HepG2 (cell line): Measurements from ENCODE around the gene SUSD4. TPM values are rescaled to one million over a fixed set of nuclear protein-coding genes. Genes with fewer than 3 reads are reported as not detected.

Source experiments
- ATAC-seq: fragments of 200-7000 bp; cut with Tn5 transposase; 3 replicates; pipeline ENCODE4 v1.9.1; 2020; ENCODE audit warnings: mild to moderate bottlenecking, moderate library complexity
- BruUV-seq: library from RNA; stranded (reverse); fragments of 400-500 nt; replicated peaks from 2 replicates; lab custom pipeline; 2021; lab: Mats Ljungman, UMichigan
- CTCF ChIA-PET: fragments of 300-600 bp; formaldehyde crosslinking; extraction: SDS; loops from one replicate; lab custom pipeline; 2021; ENCODE audit warnings: low total read pairs, inconsistent platforms, low intra/inter-chr PET ratio; lab: Yijun Ruan, JAX
- POLR2A ChIA-PET: fragments of 350-600 bp; sonication (Branson Sonifier 250); formaldehyde crosslinking; loops from one replicate; lab custom pipeline; 2020; ENCODE audit warnings: antibody characterized with exemption, inconsistent platforms; lab: Yijun Ruan, JAX
- DNase-seq: peaks from one replicate; pipeline ENCODE4 v3.0.0-alpha.2; 2015; ENCODE audit warnings: low spot score
- FAIRE-seq: peaks from 3 replicates; lab custom pipeline; 2011; peaks lifted over from hg19 to GRCh38; lab: Jason Lieb, UNC
- H2AFZ ChIP-seq: one replicate; pipeline ENCODE4 v1.6.1; 2011; ENCODE audit warnings: low read length, inconsistent platforms
- H3K27ac ChIP-seq: fragments of 300-600 bp; 3 replicates; pipeline ENCODE4 v1.8.0; 2011; ENCODE audit warnings: mixed run types, mild to moderate bottlenecking, mixed read lengths, low read length, inconsistent platforms; ENCODE audit not compliant: insufficient read depth; ENCODE audit errors: extremely low read length
- H3K27me3 ChIP-seq, 2 experiments: fragments of 200-600 bp in 1 of 2; 2 replicates in 1 of 2; 3 replicates in 1 of 2; pipeline versions ENCODE4 v1.6.0 to v1.8.0; 2011; ENCODE audit warnings: low read length in 2 of 2, mild to moderate bottlenecking in 2 of 2, moderate library complexity in 2 of 2, inconsistent platforms in 1 of 2; ENCODE audit not compliant: insufficient read depth in 2 of 2, control insufficient read depth in 1 of 2
- H3K36me3 ChIP-seq, 2 experiments: fragments of 200-600 bp in 1 of 2; replicated peaks in 1 of 2; 2 replicates in 1 of 2; 3 replicates in 1 of 2; pipeline versions ENCODE4 v1.5.1 to v1.8.0; 2011; ENCODE audit warnings: low read length in 2 of 2, inconsistent platforms in 1 of 2; ENCODE audit not compliant: insufficient read depth in 2 of 2, control insufficient read depth in 1 of 2
- H3K4me1 ChIP-seq: 2 replicates; pipeline ENCODE4 v1.5.1; 2012; ENCODE audit warnings: low read length, inconsistent platforms; ENCODE audit not compliant: insufficient read depth
- H3K4me2 ChIP-seq: 2 replicates; pipeline ENCODE4 v1.6.0; 2011; ENCODE audit warnings: low read depth, low read length, inconsistent platforms
- H3K4me3 ChIP-seq, 3 experiments: fragments of 200-600 bp in 1 of 3; sonication (generic), shearing (Covaris generic) in 1 of 3; replicated peaks in 1 of 3; 2 replicates each; pipeline ENCODE4 v1.5.1; 2011 to 2016; ENCODE audit warnings: low read length in 3 of 3, inconsistent platforms in 2 of 3, low read depth in 2 of 3, mild to moderate bottlenecking in 2 of 3, control low read depth in 1 of 3, mixed read lengths in 1 of 3; ENCODE audit not compliant: insufficient read depth in 1 of 3
- H3K79me2 ChIP-seq: one replicate; pipeline ENCODE4 v1.6.1; 2011; ENCODE audit warnings: low read length, inconsistent platforms; ENCODE audit not compliant: insufficient read depth
- H3K9ac ChIP-seq: 2 replicates; pipeline ENCODE4 v1.6.0; 2011; ENCODE audit warnings: mild to moderate bottlenecking, low read depth, low read length, inconsistent platforms; ENCODE audit not compliant: insufficient read depth
- H3K9me3 ChIP-seq: 2 replicates; pipeline ENCODE4 v1.5.1; 2012; ENCODE audit warnings: mild to moderate bottlenecking, low read length
- H4K20me1 ChIP-seq: 2 replicates; pipeline ENCODE4 v1.6.0; 2011; ENCODE audit warnings: inconsistent platforms, mild to moderate bottlenecking, low read length, moderate library complexity; ENCODE audit not compliant: insufficient read depth
- ISX ChIP-seq: sonication (generic); formaldehyde crosslinking; conservative IDR thresholded peaks from 2 replicates; pipeline ENCODE4 v1.5.0; 2020; ENCODE audit warnings: missing genetic modification reagents
- KDM5A ChIP-seq: fragments of 200-600 bp; sonication (generic); IDR thresholded peaks from 2 replicates; pipeline ENCODE4 v1.7.0; 2018; ENCODE audit warnings: antibody characterized with exemption, mild to moderate bottlenecking, low read length, borderline replicate concordance
- MAZ ChIP-seq, 2 experiments: sonication (generic) in 1 of 2; formaldehyde crosslinking in 1 of 2; IDR thresholded peaks; 2 replicates each; pipeline versions ENCODE4 v1.5.0 to v1.6.1; 2012 to 2020; ENCODE audit warnings: low read depth in 2 of 2, mild to moderate bottlenecking in 2 of 2, borderline replicate concordance in 1 of 2, improper control_type of control experiment in 1 of 2, low read length in 1 of 2, missing genetic modification reagents in 1 of 2, moderate library complexity in 1 of 2
- POLR2A ChIP-seq, 2 experiments: IDR thresholded peaks; 2 replicates each; pipeline ENCODE4 v1.6.1; 2011; ENCODE audit warnings: low read depth in 2 of 2, low read length in 2 of 2, mild to moderate bottlenecking in 1 of 2, moderate library complexity in 1 of 2; ENCODE audit not compliant: insufficient read depth in 1 of 2
- RFXAP ChIP-seq: sonication (generic); formaldehyde crosslinking; IDR thresholded peaks from 2 replicates; pipeline ENCODE4 v1.4.0; 2020; ENCODE audit warnings: missing genetic modification reagents, borderline replicate concordance
- ZMAT5 ChIP-seq: sonication (generic); formaldehyde crosslinking; IDR thresholded peaks from 2 replicates; pipeline ENCODE4 v1.5.0; 2020; ENCODE audit warnings: mild to moderate bottlenecking, low read depth, missing genetic modification reagents, borderline replicate concordance
- ZNF431 ChIP-seq: sonication (generic); formaldehyde crosslinking; IDR thresholded peaks from 2 replicates; pipeline ENCODE4 v1.9.0; 2022; ENCODE audit warnings: missing genetic modification reagents, low read depth, mild to moderate bottlenecking, borderline replicate concordance
- ZNF512B ChIP-seq: sonication (generic); formaldehyde crosslinking; IDR thresholded peaks from 2 replicates; pipeline ENCODE4 v1.5.1; 2020; ENCODE audit warnings: missing genetic modification reagents, mild to moderate bottlenecking, borderline replicate concordance
- ZNF891 ChIP-seq: sonication (generic); formaldehyde crosslinking; IDR thresholded peaks from 2 replicates; pipeline ENCODE4 v1.5.0; 2020; ENCODE audit warnings: mild to moderate bottlenecking, missing genetic modification reagents
- ZUFSP ChIP-seq: sonication (generic); formaldehyde crosslinking; IDR thresholded peaks from 2 replicates; pipeline ENCODE4 v1.9.0; 2021; ENCODE audit warnings: missing genetic modification reagents, mild to moderate bottlenecking, borderline replicate concordance
- WGBS: methylation state at CpG from one replicate; pipeline ENCODE4 v1.1.6; 2017; ENCODE audit warnings: low lambda C conversion rate; 5-methylcytosine and 5-hydroxymethylcytosine counted together
- in situ Hi-C: cut with HindIII; loops from 2 replicates; pipeline ENCODE4 v1.10.0; 2017; ENCODE audit warnings: low pct_unique_long_range_greater_than_20kb; ENCODE audit not compliant: extremely low pct_ligation_motif_present
- intact Hi-C: fragments of 100-400 bp; cut with micrococcal nuclease; formaldehyde crosslinking; loops from one replicate; pipeline ENCODE4 v1.10.0; 2022; ENCODE audit not compliant: unreplicated experiment
- polyA plus RNA-seq, 8 experiments: library from polyadenylated mRNA; depleted of rRNA in 3 of 8; stranded (reverse) in 7 of 8; unstranded in 1 of 8; fragments of >200 nt; fragmentation: Illumina TruSeq in 4 of 8; extraction: Trizol in 4 of 8; gene quantifications; 2 replicates each; pipeline versions ENCODE4 v1.2.1 to v1.2.3, GENCODE V29; 2011 to 2016; ENCODE audit warnings: low read depth in 4 of 8, missing spikeins in 1 of 8, mixed read lengths in 1 of 8; ENCODE audit not compliant: insufficient read depth in 1 of 8
- total RNA-seq, 5 experiments: library from RNA; depleted of rRNA; stranded (reverse); fragments of >200 nt; fragmentation: Illumina TruSeq; extraction: Trizol; gene quantifications; 2 replicates each; pipeline ENCODE4 v1.2.3, GENCODE V29; 2016; ENCODE audit warnings: low read depth in 1 of 5

The SUSD4 gene
- total and polyA plus RNA-seq, 2 of the 13 experiments (the other 11 are each of a cell fraction or from before 2014, with no cell fraction given) = not detected

DNA sequence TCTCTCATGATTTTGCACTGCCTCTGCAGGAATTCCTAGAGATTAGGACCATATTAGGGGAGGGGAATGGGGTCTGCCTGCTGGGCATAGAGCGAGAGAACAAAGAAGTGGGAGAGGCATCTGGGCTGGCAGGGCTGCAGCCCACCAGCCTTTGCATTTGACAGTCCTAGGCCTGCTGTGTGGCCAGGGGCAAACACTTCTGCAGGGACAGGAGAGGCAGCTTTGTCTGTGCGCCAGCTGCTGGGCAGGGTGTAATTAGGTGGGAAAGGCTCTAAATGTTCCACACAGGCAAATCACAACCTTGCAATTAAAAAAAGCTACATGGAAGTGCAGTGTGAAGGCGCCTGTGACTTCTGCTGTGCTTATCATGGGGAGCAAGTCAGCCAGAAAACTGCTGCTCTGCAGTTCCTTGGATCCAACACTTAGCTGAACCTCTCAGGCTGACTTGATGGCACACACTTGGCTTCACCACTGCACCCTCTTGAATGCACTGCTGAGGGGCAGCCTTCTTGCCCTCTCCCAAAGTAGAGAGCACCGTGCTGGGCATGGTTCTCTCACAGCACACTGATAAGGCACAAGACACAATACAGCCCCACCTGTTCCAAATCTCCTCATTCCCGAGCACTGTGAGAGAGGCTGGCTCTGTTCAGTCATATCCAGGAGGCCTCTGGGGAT lies 147.3 kb downstream of the SUSD4 start:
- Histone ChIP-seq H3K4me2 (no peak overlapping the region), H3K9me3 (peaks cover 11% of the 10 kb centered on the region; the same call in 1 of the 2 replicates), H2AFZ (no peak overlapping the region), H3K9ac (no peak overlapping the region), H3K36me3 (no peaks in the 10 kb centered on the region), H3K27ac (no peak overlapping the region), H3K4me3 (no peak overlapping the region), H3K79me2 (no peaks in the 10 kb centered on the region), H3K27me3 (peaks cover 0 to 5% of the 10 kb centered on the region in 2 experiments; a peak in 1 of 5 replicates), H3K4me1 (no peaks in the 10 kb centered on the region), H4K20me1 (no peaks in the 10 kb centered on the region)
- ATAC-seq (no peak), DNase-seq (no peak), FAIRE-seq (no peak)
- TF ChIP-seq ZMAT5 (CRISPR knock-in tag) = no peak
- TF ChIP-seq ZNF891 (CRISPR knock-in tag) = no peak
- TF ChIP-seq ISX (CRISPR knock-in tag) = no peak
- TF ChIP-seq MAZ (IDR thresholded peaks at IDR 0.05; ENCODE audit: borderline replicate concordance, low read depth, low read length) = no peak
- TF ChIP-seq MAZ (CRISPR knock-in tag; IDR thresholded peaks at IDR 0.05; ENCODE audit: low read depth) = no peak
- no peak for TF ChIP-seq KDM5A
- CTCF ChIA-PET = no interaction called here
- intact Hi-C loops (no loop called here), in situ Hi-C loops (no loop called here)
- BruUV-seq = no TSS peak
- WGBS = 10% methylated on average over 5 of the region's 5 CpGs
- POLR2A ChIA-PET = no interaction called here

DNA sequence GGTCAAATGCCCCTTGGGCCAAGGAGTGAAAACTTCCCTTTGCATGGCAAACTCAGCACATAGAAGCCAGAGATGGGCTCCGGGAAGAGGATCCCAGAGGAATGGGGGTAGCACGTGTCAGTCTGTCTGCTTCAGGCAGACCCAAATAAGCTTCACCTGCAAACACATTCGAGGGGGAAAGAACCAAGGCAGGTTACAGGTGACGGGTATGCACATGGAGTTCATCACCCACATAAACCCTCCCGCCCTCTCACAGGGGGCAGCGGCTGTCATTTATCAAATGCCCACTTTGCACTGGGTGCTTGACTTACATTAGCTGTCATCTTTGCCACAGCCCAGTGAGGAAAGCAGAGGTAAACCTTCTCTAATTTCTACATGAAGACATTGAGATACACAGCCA lies 147.9 kb downstream of the SUSD4 start:
- H4K20me1 ChIP-seq = no peaks in the 10 kb centered on the region
- H3K4me2 ChIP-seq = no peak overlapping the region
- H3K27ac ChIP-seq = no peak overlapping the region
- ChIA-PET POLR2A (no interaction called here), CTCF (no interaction called here)
- BruUV-seq = no TSS peak
- peaks cover 11% of the 10 kb centered on the region; the same call in 1 of the 2 replicates for H3K9me3 ChIP-seq
- DNase-seq = no peak
- no peak overlapping the region for H3K9ac ChIP-seq
- no peak overlapping the region for H3K4me3 ChIP-seq
- H3K36me3 ChIP-seq = no peaks in the 10 kb centered on the region
- no peaks in the 10 kb centered on the region for H3K4me1 ChIP-seq
- in situ Hi-C loops (no loop called here), intact Hi-C loops (no loop called here)
- no peak for ATAC-seq
- FAIRE-seq = no peak
- no peak overlapping the region for H2AFZ ChIP-seq
- WGBS = 80% methylated on average over 2 of the region's 6 CpGs
- H3K27me3 ChIP-seq = peaks cover 0 to 4% of the 10 kb centered on the region in 2 experiments; a peak in 1 of 5 replicates
- H3K79me2 ChIP-seq = no peaks in the 10 kb centered on the region
- TF ChIP-seq ZNF512B (CRISPR knock-in tag) (no peak), ZNF431 (CRISPR knock-in tag) (no peak), RFXAP (CRISPR knock-in tag) (no peak), POLR2A (IDR thresholded peaks at IDR 0.05; ENCODE audit: insufficient read depth in 1 of 2, low read depth in 2 of 2, low read length in 2 of 2) (no peak), ZUFSP (no peak)
